ENCODE results near the gene APOH.

Gene APOH, protein sequence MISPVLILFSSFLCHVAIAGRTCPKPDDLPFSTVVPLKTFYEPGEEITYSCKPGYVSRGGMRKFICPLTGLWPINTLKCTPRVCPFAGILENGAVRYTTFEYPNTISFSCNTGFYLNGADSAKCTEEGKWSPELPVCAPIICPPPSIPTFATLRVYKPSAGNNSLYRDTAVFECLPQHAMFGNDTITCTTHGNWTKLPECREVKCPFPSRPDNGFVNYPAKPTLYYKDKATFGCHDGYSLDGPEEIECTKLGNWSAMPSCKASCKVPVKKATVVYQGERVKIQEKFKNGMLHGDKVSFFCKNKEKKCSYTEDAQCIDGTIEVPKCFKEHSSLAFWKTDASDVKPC

DNA sequence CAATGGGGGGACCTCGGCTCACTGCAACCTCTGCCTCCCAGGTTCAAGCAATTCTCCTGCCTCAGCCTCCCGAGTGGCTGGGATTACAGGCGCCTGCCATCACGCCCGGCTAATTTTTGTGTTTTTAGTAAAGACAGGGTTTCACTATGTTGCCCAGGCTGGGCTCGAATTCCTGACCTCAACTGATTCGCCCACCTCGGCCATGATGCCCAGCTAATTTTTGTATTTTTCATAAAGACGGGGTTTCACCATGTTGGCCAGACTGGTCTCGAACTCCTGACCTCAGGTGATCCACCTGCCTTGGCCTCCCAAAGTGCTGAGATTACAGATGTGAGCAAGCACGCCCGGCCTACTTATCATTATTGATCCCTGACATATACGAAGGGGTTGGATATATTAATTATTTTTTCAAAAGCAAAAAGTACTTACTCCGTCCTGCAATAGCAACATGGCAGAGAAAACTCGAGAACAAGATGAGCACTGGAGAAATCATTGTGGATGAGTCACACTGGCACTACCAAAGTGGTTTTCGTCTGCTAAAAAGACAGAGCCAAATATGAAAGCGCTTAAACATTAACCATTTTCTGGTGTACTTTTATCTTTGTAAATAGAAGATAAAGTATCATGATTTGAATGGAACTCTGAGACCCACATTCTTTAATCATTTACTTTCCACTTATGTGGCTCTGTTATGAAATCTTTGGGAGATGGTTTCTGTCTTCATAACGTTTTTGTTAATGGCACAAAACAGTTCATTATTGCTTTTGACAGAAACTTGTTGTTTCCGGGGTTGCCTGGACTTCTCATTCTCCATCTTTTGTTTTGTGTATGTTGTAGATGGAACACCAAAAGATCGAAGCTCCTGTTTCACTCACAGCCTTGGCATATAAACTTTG lies at the start of gene APOH:
Gene APOH, minus strand, starts transcription at position 529 of the 896 bp plus-strand sequence. Its CDS starts 36 bp downstream, at position 493.
- Histone ChIP-seq H3K9me3 (ENCODE audit: control insufficient read depth in 2 of 2, low read length in 2 of 2) (no peaks in the 10 kb centered on the region), H3K36me3 (ENCODE audit: control insufficient read depth in 2 of 2, insufficient read depth in 2 of 2, low read length in 2 of 2) (no peaks in the 10 kb centered on the region), H3K27me3 (ENCODE audit: control insufficient read depth in 2 of 2, insufficient read depth in 2 of 2, low read length in 2 of 2) (no peaks in the 10 kb centered on the region), H3K27ac (ENCODE audit: low read depth in 2 of 2, low read length in 2 of 2) (no peak within 1 kb of the TSS), H3K4me1 (ENCODE audit: control insufficient read depth in 2 of 2, insufficient read depth in 2 of 2, low read length in 2 of 2) (no peaks in the 10 kb centered on the region), H3K9ac (ENCODE audit: low read depth in 1 of 2, low read length in 2 of 2) (no peak within 1 kb of the TSS), H3K4me3 (ENCODE audit: low read length in 2 of 2) (no peak within 1 kb of the TSS)

DNA sequence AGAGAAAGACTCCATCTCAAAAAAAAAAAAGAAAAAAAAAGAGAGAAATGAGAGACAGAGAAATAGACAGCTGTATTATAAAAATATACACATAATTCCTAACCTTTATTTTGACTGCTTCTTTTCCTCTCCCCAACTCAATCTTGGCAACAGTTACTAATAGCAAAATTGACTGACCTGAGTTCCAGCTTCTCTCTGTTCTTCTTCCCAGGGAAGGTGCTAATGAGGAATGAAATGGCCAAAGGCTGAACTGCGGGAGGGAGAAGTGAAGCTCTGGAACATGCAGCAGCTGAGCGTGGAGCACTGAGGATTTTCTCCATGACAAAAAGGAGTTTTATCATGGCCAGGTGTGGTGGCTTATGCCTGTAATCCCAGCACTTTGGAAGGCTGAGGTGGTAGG lies 48.0 kb upstream of the APOH start:
- no peak overlapping the region for H3K27ac ChIP-seq (ENCODE audit: low read depth in 2 of 2, low read length in 2 of 2)
- H3K4me1 ChIP-seq (ENCODE audit: control insufficient read depth in 2 of 2, insufficient read depth in 2 of 2, low read length in 2 of 2): no peaks in the 10 kb centered on the region
- no peaks in the 10 kb centered on the region for H3K27me3 ChIP-seq (ENCODE audit: control insufficient read depth in 2 of 2, insufficient read depth in 2 of 2, low read length in 2 of 2)
- H3K4me3 ChIP-seq (ENCODE audit: low read length in 2 of 2): no peak overlapping the region
- H3K9ac ChIP-seq (ENCODE audit: low read depth in 1 of 2, low read length in 2 of 2): no peak overlapping the region
- H3K36me3 ChIP-seq (ENCODE audit: control insufficient read depth in 2 of 2, insufficient read depth in 2 of 2, low read length in 2 of 2): no peaks in the 10 kb centered on the region
- no peaks in the 10 kb centered on the region for H3K9me3 ChIP-seq (ENCODE audit: control insufficient read depth in 2 of 2, low read length in 2 of 2)

DNA sequence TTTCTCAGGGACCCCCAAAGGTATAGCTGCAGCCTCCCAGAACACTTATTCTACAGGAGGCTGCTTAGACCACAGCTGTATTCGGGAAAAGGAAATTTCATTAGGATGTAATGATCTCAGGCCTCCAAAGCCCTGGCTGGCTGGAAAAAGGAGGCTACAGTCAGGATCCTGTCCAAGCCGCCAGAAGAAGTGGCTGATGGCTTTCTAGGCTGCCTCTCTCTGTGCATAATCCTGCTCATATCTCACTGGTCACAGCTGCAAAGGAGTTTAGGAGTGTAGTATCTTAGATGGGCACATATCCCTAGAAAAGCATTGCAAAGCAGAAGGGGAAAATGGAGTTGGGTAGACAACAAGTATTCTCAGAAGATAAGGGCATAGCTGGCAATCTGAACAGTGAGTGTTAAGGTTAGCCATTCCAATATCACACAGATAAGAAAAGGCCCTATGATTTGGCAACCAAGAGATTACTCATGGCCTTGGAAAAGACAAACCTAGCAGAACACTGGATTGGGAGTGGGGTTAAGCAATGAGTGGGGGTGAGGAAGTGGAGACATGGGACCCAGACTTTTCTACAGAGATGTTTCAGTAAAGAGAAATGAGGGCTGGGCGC lies 47.2 kb upstream of the APOH start:
- Histone ChIP-seq H3K4me3 (ENCODE audit: low read length in 2 of 2) (no peak overlapping the region), H3K27ac (ENCODE audit: low read depth in 2 of 2, low read length in 2 of 2) (no peak overlapping the region), H3K9me3 (ENCODE audit: control insufficient read depth in 2 of 2, low read length in 2 of 2) (no peaks in the 10 kb centered on the region), H3K4me1 (ENCODE audit: control insufficient read depth in 2 of 2, insufficient read depth in 2 of 2, low read length in 2 of 2) (no peaks in the 10 kb centered on the region), H3K36me3 (ENCODE audit: control insufficient read depth in 2 of 2, insufficient read depth in 2 of 2, low read length in 2 of 2) (no peaks in the 10 kb centered on the region), H3K27me3 (ENCODE audit: control insufficient read depth in 2 of 2, insufficient read depth in 2 of 2, low read length in 2 of 2) (no peaks in the 10 kb centered on the region), H3K9ac (ENCODE audit: low read depth in 1 of 2, low read length in 2 of 2) (no peak overlapping the region)

DNA sequence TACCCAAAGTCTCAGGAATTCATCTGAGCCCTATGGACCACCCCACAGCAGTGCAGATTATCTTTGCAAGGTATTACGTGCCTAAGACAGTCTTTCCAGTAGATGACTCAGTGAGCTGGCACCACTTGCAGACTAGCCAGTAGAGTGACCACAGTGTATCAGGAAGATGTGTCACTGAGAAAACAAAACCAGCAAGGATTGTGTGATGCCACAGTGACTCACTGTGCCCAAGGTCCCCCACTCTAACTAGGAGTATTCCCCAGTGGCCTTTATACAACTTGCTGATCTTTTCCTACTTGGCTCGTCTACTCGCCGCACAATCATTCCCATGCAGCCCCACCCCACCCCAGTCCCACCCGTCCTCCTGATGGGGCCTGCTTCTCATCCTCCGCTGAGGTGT lies 46.4 kb upstream of the APOH start:
- no peaks in the 10 kb centered on the region for H3K27me3 ChIP-seq (ENCODE audit: control insufficient read depth in 2 of 2, insufficient read depth in 2 of 2, low read length in 2 of 2)
- no peak overlapping the region for H3K27ac ChIP-seq (ENCODE audit: low read depth in 2 of 2, low read length in 2 of 2)
- no peaks in the 10 kb centered on the region for H3K9me3 ChIP-seq (ENCODE audit: control insufficient read depth in 2 of 2, low read length in 2 of 2)
- no peak overlapping the region for H3K4me3 ChIP-seq (ENCODE audit: low read length in 2 of 2)
- no peaks in the 10 kb centered on the region for H3K36me3 ChIP-seq (ENCODE audit: control insufficient read depth in 2 of 2, insufficient read depth in 2 of 2, low read length in 2 of 2)
- H3K9ac ChIP-seq (ENCODE audit: low read depth in 1 of 2, low read length in 2 of 2): no peak overlapping the region
- no peaks in the 10 kb centered on the region for H3K4me1 ChIP-seq (ENCODE audit: control insufficient read depth in 2 of 2, insufficient read depth in 2 of 2, low read length in 2 of 2)

DNA sequence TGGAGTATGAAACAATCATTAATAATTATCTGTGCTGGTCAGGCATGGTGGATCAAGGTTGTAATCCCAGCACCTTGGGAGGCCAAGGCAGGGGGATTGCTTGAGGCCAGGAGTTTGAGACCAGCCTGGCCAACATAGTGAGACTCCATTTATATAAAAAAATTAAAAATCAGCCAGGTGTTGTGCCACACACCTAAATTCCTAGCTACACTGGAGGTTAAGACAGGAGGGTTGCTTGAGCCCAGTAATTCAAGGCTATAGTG lies 44.3 kb upstream of the APOH start:
- no peak overlapping the region for H3K27ac ChIP-seq (ENCODE audit: low read depth in 2 of 2, low read length in 2 of 2)
- H3K4me3 ChIP-seq (ENCODE audit: low read length in 2 of 2): no peak overlapping the region
- no peaks in the 10 kb centered on the region for H3K9me3 ChIP-seq (ENCODE audit: control insufficient read depth in 2 of 2, low read length in 2 of 2)
- H3K9ac ChIP-seq (ENCODE audit: low read depth in 1 of 2, low read length in 2 of 2): no peak overlapping the region
- H3K27me3 ChIP-seq (ENCODE audit: control insufficient read depth in 2 of 2, insufficient read depth in 2 of 2, low read length in 2 of 2): no peaks in the 10 kb centered on the region
- no peaks in the 10 kb centered on the region for H3K4me1 ChIP-seq (ENCODE audit: control insufficient read depth in 2 of 2, insufficient read depth in 2 of 2, low read length in 2 of 2)
- H3K36me3 ChIP-seq (ENCODE audit: control insufficient read depth in 2 of 2, insufficient read depth in 2 of 2, low read length in 2 of 2): no peaks in the 10 kb centered on the region

DNA sequence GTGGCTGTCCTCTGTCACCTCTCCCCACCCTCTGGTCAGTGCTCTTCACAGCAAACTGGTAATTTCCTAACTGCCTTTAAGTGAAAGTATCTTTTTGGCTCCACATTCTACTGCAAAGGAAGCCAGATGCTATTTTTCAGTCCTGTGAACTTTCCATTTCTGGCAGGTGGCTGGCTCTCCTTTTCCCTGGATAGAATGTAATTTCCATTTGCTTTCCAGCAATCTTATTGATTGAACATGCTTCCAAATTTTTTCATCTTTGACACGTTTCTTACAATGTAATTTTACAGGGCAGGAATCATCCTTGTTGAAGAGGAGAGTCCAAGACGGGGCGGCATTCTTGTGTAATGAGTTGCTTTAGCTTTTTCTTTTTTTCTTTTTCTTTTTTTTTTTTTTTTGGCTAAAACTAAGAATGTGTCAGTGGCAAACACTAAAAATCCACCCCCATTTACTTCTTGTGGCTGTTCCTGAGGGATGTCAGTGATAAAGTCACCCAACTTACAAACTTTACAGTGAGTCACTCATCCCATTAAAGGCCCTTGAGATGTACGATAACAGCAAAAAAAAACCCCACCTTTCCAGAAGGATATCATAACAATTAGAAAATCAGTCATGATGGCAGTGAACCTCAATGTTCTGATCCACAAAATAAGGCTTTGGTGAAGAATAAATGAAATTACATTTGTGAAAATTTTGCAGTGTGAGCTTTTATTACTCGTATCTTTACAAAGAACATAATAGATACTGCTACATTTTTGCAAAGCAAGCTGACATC lies 43.8 kb upstream of the APOH start:
- H3K27ac ChIP-seq (ENCODE audit: low read depth in 2 of 2, low read length in 2 of 2): no peak overlapping the region
- H3K4me3 ChIP-seq (ENCODE audit: low read length in 2 of 2): no peak overlapping the region
- no peaks in the 10 kb centered on the region for H3K4me1 ChIP-seq (ENCODE audit: control insufficient read depth in 2 of 2, insufficient read depth in 2 of 2, low read length in 2 of 2)
- no peaks in the 10 kb centered on the region for H3K9me3 ChIP-seq (ENCODE audit: control insufficient read depth in 2 of 2, low read length in 2 of 2)
- H3K27me3 ChIP-seq (ENCODE audit: control insufficient read depth in 2 of 2, insufficient read depth in 2 of 2, low read length in 2 of 2): no peaks in the 10 kb centered on the region
- H3K36me3 ChIP-seq (ENCODE audit: control insufficient read depth in 2 of 2, insufficient read depth in 2 of 2, low read length in 2 of 2): no peaks in the 10 kb centered on the region
- no peak overlapping the region for H3K9ac ChIP-seq (ENCODE audit: low read depth in 1 of 2, low read length in 2 of 2)

DNA sequence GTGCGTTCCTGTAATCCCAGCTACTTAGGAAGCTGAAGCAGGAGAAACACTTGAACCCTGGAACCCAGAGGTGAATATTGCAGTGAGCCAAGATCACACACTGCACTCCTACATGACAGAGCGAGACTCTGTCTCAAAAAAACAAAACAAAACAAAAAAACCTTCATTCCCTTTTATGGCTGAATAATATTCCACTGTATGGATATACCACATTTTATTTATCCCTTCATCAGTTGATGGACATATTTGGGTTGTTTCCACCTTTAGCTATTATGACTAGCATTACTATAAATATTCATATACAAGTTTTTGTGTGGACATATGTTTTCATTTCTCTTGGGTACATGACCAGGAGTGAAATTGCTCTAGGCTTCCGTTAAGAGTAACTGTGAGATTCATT lies 42.3 kb upstream of the APOH start:
- Histone ChIP-seq H3K27me3 (ENCODE audit: control insufficient read depth in 2 of 2, insufficient read depth in 2 of 2, low read length in 2 of 2) (no peaks in the 10 kb centered on the region), H3K27ac (ENCODE audit: low read depth in 2 of 2, low read length in 2 of 2) (no peak overlapping the region), H3K36me3 (ENCODE audit: control insufficient read depth in 2 of 2, insufficient read depth in 2 of 2, low read length in 2 of 2) (no peaks in the 10 kb centered on the region), H3K4me3 (ENCODE audit: low read length in 2 of 2) (no peak overlapping the region), H3K9me3 (ENCODE audit: control insufficient read depth in 2 of 2, low read length in 2 of 2) (no peaks in the 10 kb centered on the region), H3K9ac (ENCODE audit: low read depth in 1 of 2, low read length in 2 of 2) (no peak overlapping the region), H3K4me1 (ENCODE audit: control insufficient read depth in 2 of 2, insufficient read depth in 2 of 2, low read length in 2 of 2) (no peaks in the 10 kb centered on the region)

DNA sequence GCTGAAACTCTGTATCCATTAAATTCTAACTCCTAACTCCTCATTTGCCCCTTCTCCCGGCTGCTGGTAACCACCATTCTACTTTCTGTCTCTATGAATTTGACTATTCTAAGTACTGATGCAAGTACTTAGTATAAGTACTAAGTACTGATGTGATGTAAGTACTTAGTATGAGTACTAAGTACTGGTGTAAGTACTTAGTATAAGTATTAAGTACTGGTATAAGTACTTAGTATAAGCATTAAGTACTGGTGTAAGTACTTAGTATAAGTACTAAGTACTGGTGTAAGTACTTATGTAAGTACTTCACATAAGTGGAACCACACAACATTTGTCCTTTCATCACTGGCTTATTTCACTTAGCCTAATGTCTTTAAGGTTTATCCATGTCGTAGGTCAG lies 40.9 kb upstream of the APOH start:
- Histone ChIP-seq H3K36me3 (ENCODE audit: control insufficient read depth in 2 of 2, insufficient read depth in 2 of 2, low read length in 2 of 2) (no peaks in the 10 kb centered on the region), H3K4me3 (ENCODE audit: low read length in 2 of 2) (no peak overlapping the region), H3K4me1 (ENCODE audit: control insufficient read depth in 2 of 2, insufficient read depth in 2 of 2, low read length in 2 of 2) (no peaks in the 10 kb centered on the region), H3K9ac (ENCODE audit: low read depth in 1 of 2, low read length in 2 of 2) (no peak overlapping the region), H3K27me3 (ENCODE audit: control insufficient read depth in 2 of 2, insufficient read depth in 2 of 2, low read length in 2 of 2) (no peaks in the 10 kb centered on the region), H3K27ac (ENCODE audit: low read depth in 2 of 2, low read length in 2 of 2) (no peak overlapping the region), H3K9me3 (ENCODE audit: control insufficient read depth in 2 of 2, low read length in 2 of 2) (no peaks in the 10 kb centered on the region)

DNA sequence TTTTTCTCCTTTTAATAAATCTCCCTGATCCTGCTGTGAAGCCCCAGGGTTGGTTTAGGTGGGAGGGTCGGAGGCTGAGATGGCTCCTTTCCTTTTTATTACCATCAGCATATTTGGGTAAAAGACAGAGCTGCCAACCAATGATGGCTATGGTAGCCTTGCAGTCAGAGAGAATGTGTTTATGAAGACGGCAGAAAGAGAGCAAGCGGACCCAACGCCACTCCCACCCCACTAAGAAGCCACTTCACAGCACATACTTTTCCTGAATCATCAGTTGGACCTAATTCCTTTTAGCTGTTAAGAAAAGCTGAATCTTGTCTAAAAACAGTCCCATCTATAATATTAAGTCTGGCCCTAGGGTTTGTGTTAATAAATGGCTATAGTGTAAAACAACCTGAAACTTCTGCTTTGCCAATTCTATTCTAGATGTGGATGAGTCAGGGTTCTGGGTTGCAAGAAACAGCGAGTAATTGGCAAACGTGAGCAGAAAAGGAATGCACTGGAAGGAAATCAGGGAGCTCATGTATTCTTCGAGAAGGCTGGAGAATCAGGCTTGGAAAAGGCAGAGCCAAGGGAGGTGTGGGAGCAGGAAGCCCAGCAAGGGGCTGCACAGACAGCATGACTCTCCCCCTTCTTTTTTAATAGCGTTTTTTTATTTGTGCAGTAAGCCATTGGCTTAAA lies 39.2 kb upstream of the APOH start:
- Histone ChIP-seq H3K4me1 (ENCODE audit: control insufficient read depth in 2 of 2, insufficient read depth in 2 of 2, low read length in 2 of 2) (no peaks in the 10 kb centered on the region), H3K9me3 (ENCODE audit: control insufficient read depth in 2 of 2, low read length in 2 of 2) (no peaks in the 10 kb centered on the region), H3K9ac (ENCODE audit: low read depth in 1 of 2, low read length in 2 of 2) (no peak overlapping the region), H3K27ac (ENCODE audit: low read depth in 2 of 2, low read length in 2 of 2) (no peak overlapping the region), H3K27me3 (ENCODE audit: control insufficient read depth in 2 of 2, insufficient read depth in 2 of 2, low read length in 2 of 2) (no peaks in the 10 kb centered on the region), H3K4me3 (ENCODE audit: low read length in 2 of 2) (no peak overlapping the region), H3K36me3 (ENCODE audit: control insufficient read depth in 2 of 2, insufficient read depth in 2 of 2, low read length in 2 of 2) (no peaks in the 10 kb centered on the region)
